Fibroblast of mammary gland (primary cell): ENCODE measurements around the gene ATP5F1E.

Experiments
- DNase-seq: peaks from one replicate; pipeline ENCODE4 v3.0.0-alpha.2; 2010; ENCODE audit warnings: low read depth
- H3K4me3 ChIP-seq: 2 replicates; pipeline ENCODE4 v1.5.1; 2011; ENCODE audit warnings: low read depth, mild to moderate bottlenecking, low read length, moderate library complexity; ENCODE audit not compliant: control insufficient read depth
- CTCF ChIP-seq: conservative IDR thresholded peaks from 2 replicates; pipeline ENCODE4 v1.5.1; 2011; ENCODE audit warnings: low read depth, low read length, inconsistent platforms; ENCODE audit not compliant: control insufficient read depth, insufficient read depth

The ATP5F1E gene

GRCh38 chr20:59025086-59025485, 7.0 kb downstream of the ATP5F1E start:
- TF ChIP-seq CTCF, result no peak
- no peak for DNase-seq
- no peak overlapping the region for H3K4me3 ChIP-seq

- no peak for DNase-seq
- TF ChIP-seq CTCF, result no peak
- no peak overlapping the region for H3K4me3 ChIP-seq
Measured at GRCh38 chr20:59024111-59024530, 8.0 kb downstream of the ATP5F1E start.

GRCh38 chr20:59023616-59024015, 8.5 kb downstream of the ATP5F1E start:
- DNase-seq, result no peak
- TF ChIP-seq CTCF, result no peak

GRCh38 chr20:59022754-59023153, 9.4 kb downstream of the ATP5F1E start:
- DNase-seq, result no peak
- TF ChIP-seq CTCF, result no peak
- H3K4me3 ChIP-seq, result no peak overlapping the region

More at GRCh38 chr20:59023616-59024015, 8.5 kb downstream of the ATP5F1E start:
- no peak overlapping the region for H3K4me3 ChIP-seq

GRCh38 chr20:59020938-59021551, 11.1 kb downstream of the ATP5F1E start:
- no peak for TF ChIP-seq CTCF
- no peak overlapping the region for H3K4me3 ChIP-seq
- peak; percentile 35 for DNase-seq

GRCh38 chr20:59019217-59019616, 12.9 kb downstream of the ATP5F1E start, which contains the start of gene TUBB1:
Gene TUBB1, plus strand, starts transcription at chr20:59019429. Its CDS starts 94 bp downstream, at chr20:59019523.
- no peak for DNase-seq
- H3K4me3 ChIP-seq, result no peak within 1 kb of the TSS
- TF ChIP-seq CTCF, result no peak
